HG03175 (cell line): ENCODE results near the gene RARS1.
"Not testable (repeated sequence)": the region's sequence is repeated elsewhere in the genome, so short reads cannot be mapped to it uniquely, and the experiment has no call there.

Experiments
- ATAC-seq: cut with Tn5 transposase; IDR thresholded peaks from one replicate; pipeline ENCODE4 v1.9.1; 2021; ENCODE audit warnings: mild to moderate bottlenecking, moderate library complexity; ENCODE audit not compliant: unreplicated experiment

The RARS1 gene

GRCh38 chr5:168480601-168481000 lies 5.7 kb upstream of the RARS1 start:
- no peak for ATAC-seq

GRCh38 chr5:168481330-168481788 lies 4.9 kb upstream of the RARS1 start:
- ATAC-seq, result peak; percentile 68

- no peak for ATAC-seq
These were observed 3.9 kb upstream of the RARS1 start for GRCh38 chr5:168482361-168482760.

GRCh38 chr5:168489059-168489458 lies 2.8 kb downstream of the RARS1 start:
- no peak for ATAC-seq

- no peak for ATAC-seq
These were observed 7.8 kb downstream of the RARS1 start for GRCh38 chr5:168494057-168494555.

GRCh38 chr5:168502563-168503237 lies 16.4 kb downstream of the RARS1 start:
- ATAC-seq, result no peak

- ATAC-seq, result no peak
These were observed 27.7 kb downstream of the RARS1 start for GRCh38 chr5:168513861-168514428.

GRCh38 chr5:168525856-168526255 lies 39.6 kb downstream of the RARS1 start:
- no peak for ATAC-seq

- ATAC-seq, result no peak
These were observed 41.6 kb downstream of the RARS1 start for GRCh38 chr5:168527756-168528295.

- no peak for ATAC-seq
These were observed 42.5 kb downstream of the RARS1 start, which contains the start of gene FBLL1 for GRCh38 chr5:168528521-168529373. FBLL1 (plus strand) TSS chr5:168529305; CDS start chr5:168529505, 200 bp downstream.

GRCh38 chr5:168529374-168530234 lies 43.3 kb downstream of the RARS1 start:
- ATAC-seq, result no peak

- ATAC-seq, result no peak
These were observed 44.4 kb downstream of the RARS1 start for GRCh38 chr5:168530621-168531150.

GRCh38 chr5:168531191-168531590 lies 44.9 kb downstream of the RARS1 start:
- ATAC-seq, result no peak

GRCh38 chr5:168531987-168532864 lies 46.0 kb downstream of the RARS1 start:
- no peak for ATAC-seq

GRCh38 chr5:168534351-168534750 lies 48.1 kb downstream of the RARS1 start:
- not testable (repeated sequence) for ATAC-seq

- no peak for ATAC-seq
These were observed 50.9 kb downstream of the RARS1 start for GRCh38 chr5:168537176-168537575.

GRCh38 chr5:168549554-168549953 lies 63.3 kb downstream of the RARS1 start:
- no peak for ATAC-seq

GRCh38 chr5:168550656-168551055 lies 64.4 kb downstream of the RARS1 start:
- no peak for ATAC-seq

GRCh38 chr5:168552146-168552545 lies 65.9 kb downstream of the RARS1 start:
- no peak for ATAC-seq
